ENCODE measurements around the gene ANKFY1.
"Not testable (repeated sequence)": the region's sequence is repeated elsewhere in the genome, so short reads cannot be mapped to it uniquely, and the experiment has no call there.

Gene ANKFY1

GRCh38 chr17:4215882-4216570 is 47.8 kb downstream of the ANKFY1 start:
- no peak for DNase-seq

DNA sequence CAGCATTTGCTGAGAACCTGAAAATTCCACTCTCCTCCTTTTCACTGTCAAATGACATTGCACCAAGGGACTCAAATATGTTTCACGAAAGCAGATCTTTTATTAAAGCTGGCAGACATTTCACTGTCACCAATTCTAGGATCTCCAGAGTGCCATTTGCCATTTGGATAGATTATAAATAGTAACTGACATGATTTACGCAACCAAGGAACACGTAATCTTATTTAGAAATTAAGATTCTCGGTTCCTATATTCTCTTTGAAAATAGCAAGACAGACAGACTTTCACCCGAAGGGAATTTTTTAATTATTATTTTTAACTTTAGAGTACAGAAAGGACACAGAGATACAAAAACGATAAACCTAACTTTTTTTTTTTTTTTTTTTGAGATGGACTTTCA is 49.6 kb downstream of the ANKFY1 start:
- no peak for DNase-seq

- no peak for DNase-seq
These were observed 54.2 kb downstream of the ANKFY1 start for GRCh38 chr17:4209611-4210010.

GRCh38 chr17:4208238-4208637 is 55.5 kb downstream of the ANKFY1 start:
- no peak for DNase-seq

DNA sequence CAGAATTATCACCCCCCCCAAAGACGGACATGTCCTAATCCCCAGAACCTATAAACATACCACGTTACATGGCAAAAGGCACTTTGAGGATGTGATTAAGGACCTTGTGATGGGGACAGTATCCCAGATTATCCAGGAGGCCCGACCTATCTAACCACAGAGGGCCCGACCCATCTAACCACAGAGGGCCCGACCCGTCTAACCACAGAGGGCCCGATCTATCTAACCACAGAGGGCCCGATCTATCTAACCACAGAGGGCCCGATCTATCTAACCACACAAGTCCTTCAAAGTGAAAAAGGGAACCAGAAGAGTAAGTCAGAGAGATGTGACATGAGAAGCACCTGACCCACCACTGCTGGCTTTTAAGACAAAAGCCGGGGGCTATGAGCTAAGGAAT is 56.8 kb downstream of the ANKFY1 start:
- peak; percentile 13 to 23 for DNase-seq

DNA sequence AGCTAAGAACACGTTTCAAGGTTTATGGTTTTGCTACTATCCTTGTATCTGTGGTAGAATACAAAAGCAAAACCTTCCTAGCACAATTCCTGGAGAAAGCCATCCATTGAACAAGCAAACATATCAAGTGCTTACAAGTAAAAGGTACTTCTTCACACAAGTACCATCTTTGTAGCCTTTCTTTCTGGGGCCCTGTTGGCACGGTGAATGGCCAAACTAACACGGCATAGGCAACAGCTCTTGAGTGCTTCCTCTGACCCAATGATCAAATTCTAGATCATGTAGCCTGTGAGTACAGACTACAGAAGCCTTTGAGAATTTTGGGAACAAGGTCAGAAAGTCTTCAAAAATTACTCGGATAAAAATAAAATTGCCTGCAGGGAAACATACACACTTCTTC is 57.9 kb downstream of the ANKFY1 start:
- no peak for DNase-seq

DNA sequence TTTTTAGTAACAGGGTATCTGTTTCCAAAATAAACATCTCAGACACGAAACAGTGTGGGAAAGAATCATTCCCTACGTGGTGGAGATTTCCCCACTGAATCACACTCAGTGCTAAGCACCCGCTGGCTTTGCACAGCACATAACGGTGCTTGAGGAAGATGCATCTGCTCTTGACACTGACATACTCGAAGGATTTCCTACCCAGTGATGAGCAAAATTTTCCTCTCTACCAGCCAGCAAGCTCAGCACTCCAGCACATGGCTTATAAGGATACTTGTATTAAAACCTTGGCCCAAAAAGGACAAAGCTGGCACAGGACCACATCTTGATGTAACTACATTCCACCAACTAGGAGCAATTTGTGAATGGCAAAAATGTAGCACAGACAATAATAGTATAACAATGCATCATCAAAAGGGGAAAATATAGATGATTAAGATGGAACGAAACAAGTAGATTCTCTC is 59.0 kb downstream of the ANKFY1 start:
- DNase-seq, result no peak

DNA sequence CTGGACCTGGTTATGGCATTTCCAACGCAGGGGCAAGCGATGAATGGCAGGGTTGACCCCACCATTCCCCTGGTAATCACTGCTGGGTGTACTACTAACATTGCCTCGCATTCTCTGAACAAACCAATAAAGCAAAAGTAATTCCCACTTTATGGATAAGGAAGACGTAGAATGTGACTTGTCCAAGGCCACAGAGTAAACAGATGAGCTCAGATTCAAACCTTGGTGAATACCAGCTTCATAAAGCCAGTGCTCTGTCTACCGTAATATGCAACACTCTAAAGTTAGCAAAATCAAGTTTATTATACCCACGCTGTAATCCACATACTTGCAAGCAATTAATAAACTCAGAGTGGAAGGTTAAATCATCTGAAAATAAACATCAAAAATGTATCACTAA is 59.6 kb downstream of the ANKFY1 start:
- no peak for DNase-seq

DNA sequence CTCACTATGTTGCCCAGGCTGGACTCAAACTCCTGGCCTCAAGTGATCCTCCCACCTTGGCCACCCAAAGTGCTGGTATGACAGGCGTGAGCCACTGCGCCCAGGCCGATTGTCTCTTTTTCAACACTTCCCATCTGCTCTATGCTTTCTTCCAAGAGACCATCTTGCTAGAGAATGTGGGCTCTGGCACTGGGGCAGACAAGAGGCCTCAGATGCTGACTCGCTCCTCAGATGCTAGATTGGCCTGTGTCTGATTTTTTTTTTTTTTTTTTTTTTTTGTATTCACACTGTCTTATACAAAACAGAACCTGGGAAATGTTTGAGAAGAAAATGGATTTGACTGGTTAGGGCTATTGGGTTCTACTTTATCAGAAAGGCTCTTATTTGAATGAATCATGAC is 62.6 kb downstream of the ANKFY1 start:
- DNase-seq, result no peak

- peak; percentile 29 to 54 for DNase-seq
These were observed 63.9 kb downstream of the ANKFY1 start for GRCh38 chr17:4199818-4200402.

- no peak for DNase-seq
These were observed 64.8 kb downstream of the ANKFY1 start for GRCh38 chr17:4198995-4199394.

DNA sequence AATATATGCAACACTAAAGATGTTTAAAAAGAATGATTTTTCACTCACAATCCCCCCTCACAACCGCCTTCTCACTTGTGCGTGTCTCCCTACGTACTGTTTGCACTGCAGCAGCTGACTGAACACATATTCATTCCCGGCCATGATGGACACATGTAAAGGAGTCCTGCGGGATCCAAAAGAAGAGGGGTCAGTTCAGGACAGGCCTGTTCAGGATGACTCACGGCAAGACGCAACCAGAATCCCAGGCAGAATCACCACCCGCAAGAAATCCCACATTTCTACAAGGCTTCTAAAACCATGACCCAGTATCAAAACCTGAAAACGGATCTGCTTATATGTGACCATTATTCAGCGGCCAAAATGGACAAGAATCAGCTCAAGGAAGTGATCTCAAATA is 68.5 kb downstream of the ANKFY1 start:
- DNase-seq, result no peak

GRCh38 chr17:4194796-4195195 is 69.0 kb downstream of the ANKFY1 start:
- DNase-seq, result no peak

GRCh38 chr17:4190791-4191190 is 73.0 kb downstream of the ANKFY1 start:
- not testable (repeated sequence) for DNase-seq

GRCh38 chr17:4189280-4189679 is 74.5 kb downstream of the ANKFY1 start:
- DNase-seq, result no peak

GRCh38 chr17:4188076-4188475 is 75.7 kb downstream of the ANKFY1 start:
- no peak for DNase-seq

DNA sequence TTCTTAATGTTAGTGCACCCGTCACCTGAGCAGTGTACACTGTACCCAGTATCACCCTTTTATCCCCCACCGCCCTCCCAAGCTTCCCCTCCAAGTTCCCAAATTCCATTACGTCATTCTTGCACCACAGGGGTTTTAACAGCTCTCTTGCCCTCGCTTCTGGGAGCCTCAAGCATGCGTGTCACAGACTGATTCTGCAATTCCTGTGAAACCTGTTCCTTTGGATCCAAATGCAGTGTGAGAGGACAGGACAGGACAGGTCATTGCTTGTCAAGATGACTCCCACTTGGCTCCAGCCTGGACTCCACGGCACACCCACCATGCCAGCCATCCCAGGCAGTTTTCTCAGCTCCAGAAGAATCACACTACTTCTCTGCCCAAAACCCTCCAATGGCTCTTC is 76.7 kb downstream of the ANKFY1 start:
- no peak for DNase-seq

GRCh38 chr17:4186357-4186881 is 77.4 kb downstream of the ANKFY1 start:
- no peak for DNase-seq

- no peak for DNase-seq
These were observed 78.1 kb downstream of the ANKFY1 start for GRCh38 chr17:4185656-4186055.

DNA sequence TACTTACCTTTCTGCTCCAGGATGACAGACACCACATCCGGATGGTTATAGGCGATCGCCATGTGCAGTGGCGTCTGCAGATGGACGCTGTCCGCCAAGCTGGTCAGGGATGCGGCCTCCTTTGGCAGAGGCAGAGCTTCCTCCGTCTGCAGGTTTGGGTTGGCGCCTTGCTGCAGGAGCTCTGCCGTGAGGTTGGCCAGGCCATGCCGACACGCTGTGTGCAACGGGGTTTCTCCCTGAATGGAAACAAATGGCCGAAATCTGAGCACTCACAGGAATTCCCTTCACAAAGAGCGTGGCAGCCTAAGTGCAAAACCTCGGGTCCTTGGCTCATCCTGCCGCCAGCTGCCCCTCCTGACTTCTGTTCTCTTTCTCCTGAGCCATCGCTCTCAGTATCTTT is 79.0 kb downstream of the ANKFY1 start:
- no peak for DNase-seq

DNA sequence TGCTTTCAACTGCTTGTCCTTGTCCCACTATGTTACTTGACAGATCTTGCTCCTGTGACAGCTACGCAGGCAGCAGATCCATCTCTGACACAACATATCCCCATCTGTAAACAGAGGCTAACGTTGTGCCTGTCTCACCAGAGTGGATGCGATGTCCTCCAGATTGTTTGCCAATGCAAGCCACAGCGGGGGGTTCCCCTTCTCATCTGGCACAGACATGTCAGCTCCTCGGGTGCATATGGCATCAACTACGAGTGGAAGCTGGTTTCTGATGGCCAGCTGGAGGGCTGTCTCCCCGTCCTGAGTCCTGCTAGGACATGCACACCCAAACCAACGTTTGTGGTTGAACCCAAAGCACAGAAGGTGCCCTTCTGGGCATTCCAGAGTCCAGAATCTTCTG is 81.7 kb downstream of the ANKFY1 start:
- no peak for DNase-seq

- DNase-seq, result no peak
These were observed 83.0 kb downstream of the ANKFY1 start for GRCh38 chr17:4180791-4181190.

DNA sequence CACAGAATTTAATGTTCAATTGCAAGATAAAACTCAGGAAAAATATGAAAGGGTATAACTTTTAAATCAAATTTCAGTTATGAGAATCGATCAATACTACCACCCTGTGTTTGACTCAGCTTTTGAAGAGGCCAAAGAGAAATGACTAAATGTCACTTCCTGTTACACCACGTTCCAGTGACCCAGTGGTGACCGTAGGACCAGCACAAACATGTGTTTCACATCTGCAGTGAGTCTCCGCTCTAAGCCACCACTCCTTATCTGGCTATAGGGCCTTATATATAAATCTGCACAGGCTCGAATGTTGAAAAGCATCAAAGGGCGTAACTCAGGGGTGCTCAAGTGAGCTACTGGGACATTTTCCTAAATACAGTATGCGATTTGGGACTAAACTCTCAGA is 84.7 kb downstream of the ANKFY1 start:
- no peak for DNase-seq

- DNase-seq, result no peak
These were observed 85.1 kb downstream of the ANKFY1 start for GRCh38 chr17:4178651-4179050.

- DNase-seq, result no peak
These were observed 86.0 kb downstream of the ANKFY1 start for GRCh38 chr17:4177806-4178205.

All from CD4-positive, alpha-beta T cell treated with Interleukin-1 beta for 1 hour (primary cell).